GM12801 (cell line): Measurements from ENCODE around the gene GRIP2.

Experiments
- TF ChIP-seq, protein P1 (sequence below): IDR thresholded peaks from one replicate; pipeline ENCODE4 v1.5.1; 2011; ENCODE audit warnings: control low read depth; ENCODE audit not compliant: insufficient read length; ENCODE audit errors: extremely low read depth

Gene GRIP2

DNA sequence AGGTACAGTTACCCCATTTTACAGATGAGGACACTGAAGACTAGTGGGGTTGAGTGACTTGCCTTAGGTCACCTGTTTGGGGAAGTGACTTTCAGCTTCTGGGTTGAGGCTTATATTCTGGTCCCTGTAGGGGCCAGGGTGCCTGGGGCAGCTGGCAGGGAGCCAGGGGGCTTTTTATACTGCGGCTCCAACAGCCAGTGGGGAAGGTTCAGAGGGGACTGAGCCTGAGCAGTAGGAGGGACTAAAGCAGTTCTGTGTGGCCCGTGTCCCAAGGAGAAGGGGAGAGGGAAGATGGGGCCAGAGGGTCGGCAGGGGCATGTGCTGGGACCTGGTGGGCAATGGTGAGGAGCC lies 100.0 kb downstream of the GRIP2 start:
- TF ChIP-seq, protein P1, sequence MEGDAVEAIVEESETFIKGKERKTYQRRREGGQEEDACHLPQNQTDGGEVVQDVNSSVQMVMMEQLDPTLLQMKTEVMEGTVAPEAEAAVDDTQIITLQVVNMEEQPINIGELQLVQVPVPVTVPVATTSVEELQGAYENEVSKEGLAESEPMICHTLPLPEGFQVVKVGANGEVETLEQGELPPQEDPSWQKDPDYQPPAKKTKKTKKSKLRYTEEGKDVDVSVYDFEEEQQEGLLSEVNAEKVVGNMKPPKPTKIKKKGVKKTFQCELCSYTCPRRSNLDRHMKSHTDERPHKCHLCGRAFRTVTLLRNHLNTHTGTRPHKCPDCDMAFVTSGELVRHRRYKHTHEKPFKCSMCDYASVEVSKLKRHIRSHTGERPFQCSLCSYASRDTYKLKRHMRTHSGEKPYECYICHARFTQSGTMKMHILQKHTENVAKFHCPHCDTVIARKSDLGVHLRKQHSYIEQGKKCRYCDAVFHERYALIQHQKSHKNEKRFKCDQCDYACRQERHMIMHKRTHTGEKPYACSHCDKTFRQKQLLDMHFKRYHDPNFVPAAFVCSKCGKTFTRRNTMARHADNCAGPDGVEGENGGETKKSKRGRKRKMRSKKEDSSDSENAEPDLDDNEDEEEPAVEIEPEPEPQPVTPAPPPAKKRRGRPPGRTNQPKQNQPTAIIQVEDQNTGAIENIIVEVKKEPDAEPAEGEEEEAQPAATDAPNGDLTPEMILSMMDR, result no peak

DNA sequence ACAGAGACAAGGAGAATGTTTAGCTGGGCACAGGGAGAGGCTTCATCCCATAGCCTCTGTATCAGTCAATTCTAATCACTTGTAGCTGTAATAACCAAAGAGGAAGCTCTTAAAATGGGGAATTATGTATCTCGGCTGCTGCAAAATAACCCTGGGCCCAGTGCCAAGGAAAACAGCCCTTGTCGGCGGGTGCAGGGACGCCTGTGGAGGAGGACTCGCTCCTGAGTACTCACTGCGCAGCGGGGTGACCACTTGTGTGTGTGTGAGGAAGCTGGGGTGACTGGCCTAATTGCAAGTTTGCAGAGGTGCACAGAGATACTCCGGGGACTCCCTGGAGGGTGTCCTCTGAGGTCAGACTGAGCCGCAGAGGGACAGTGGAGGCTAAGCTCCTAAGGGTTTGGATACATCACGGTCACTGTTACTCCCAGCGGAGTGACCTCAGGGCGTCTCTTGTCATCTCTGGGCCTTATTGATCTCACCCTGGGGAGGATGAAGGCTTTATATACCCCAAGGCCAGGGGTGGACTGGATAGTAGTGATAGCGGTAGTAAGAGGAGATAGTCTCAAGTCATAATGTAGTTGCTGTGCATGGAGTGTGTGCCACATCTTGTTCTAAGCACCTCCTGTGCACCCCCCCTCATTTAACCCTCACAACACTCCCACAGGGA lies 100.5 kb downstream of the GRIP2 start:
- TF ChIP-seq, protein P1, result no peak
